ENCODE results near the gene ZNFX1. TPM values are rescaled to one million over a fixed set of nuclear protein-coding genes. Genes with fewer than 3 reads are reported as not detected.
A peak's percentile ranks its signal among the peaks of the same experiment; 100 is the strongest.

ZNFX1 gene
- total and polyA plus RNA-seq, 9 of the 15 experiments (the other 6 are each of a cell fraction or from before 2014, with no cell fraction given), result 3.8 to 13.8 (median 10.3) TPM

- H3K36me3 ChIP-seq (ENCODE audit: control insufficient read depth, insufficient read depth, low read length), result no peaks in the 10 kb centered on the region
- peaks cover 33 to 38% of the 10 kb centered on the region in 2 experiments for H3K27me3 ChIP-seq (ENCODE audit: control insufficient read depth in 2 of 2, insufficient read depth in 2 of 2, low read length in 2 of 2)
- TF ChIP-seq MEIS2 (IDR thresholded peaks at IDR 0.05; ENCODE audit: partially characterized antibody) (no peak), POLR2AphosphoS5 (IDR thresholded peaks at IDR 0.05; ENCODE audit: control insufficient read depth, insufficient read depth, low read depth, low read length) (no peak), RBFOX2 (IDR thresholded peaks at IDR 0.05; ENCODE audit: low read depth, low read length) (no peak), CREM (IDR thresholded peaks at IDR 0.05; ENCODE audit: low read depth) (peak; percentile 38; the same call in 1 of the 2 replicates), EGR1 (conservative IDR thresholded peaks at IDR 0.05) (no peak), CREB1 (IDR thresholded peaks at IDR 0.05) (0 out of 2 replicates have a peak, but pooled peaks have one; percentile 23), CREB1 (CRISPR knock-in tag; IDR thresholded peaks at IDR 0.05) (no peak)
- TF ChIP-seq, protein P1, sequence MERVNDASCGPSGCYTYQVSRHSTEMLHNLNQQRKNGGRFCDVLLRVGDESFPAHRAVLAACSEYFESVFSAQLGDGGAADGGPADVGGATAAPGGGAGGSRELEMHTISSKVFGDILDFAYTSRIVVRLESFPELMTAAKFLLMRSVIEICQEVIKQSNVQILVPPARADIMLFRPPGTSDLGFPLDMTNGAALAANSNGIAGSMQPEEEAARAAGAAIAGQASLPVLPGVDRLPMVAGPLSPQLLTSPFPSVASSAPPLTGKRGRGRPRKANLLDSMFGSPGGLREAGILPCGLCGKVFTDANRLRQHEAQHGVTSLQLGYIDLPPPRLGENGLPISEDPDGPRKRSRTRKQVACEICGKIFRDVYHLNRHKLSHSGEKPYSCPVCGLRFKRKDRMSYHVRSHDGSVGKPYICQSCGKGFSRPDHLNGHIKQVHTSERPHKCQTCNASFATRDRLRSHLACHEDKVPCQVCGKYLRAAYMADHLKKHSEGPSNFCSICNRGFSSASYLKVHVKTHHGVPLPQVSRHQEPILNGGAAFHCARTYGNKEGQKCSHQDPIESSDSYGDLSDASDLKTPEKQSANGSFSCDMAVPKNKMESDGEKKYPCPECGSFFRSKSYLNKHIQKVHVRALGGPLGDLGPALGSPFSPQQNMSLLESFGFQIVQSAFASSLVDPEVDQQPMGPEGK (CRISPR knock-in tag; IDR thresholded peaks at IDR 0.05; ENCODE audit: borderline replicate concordance), result no peak
- H2AFZ ChIP-seq (ENCODE audit: low read depth, low read length), result peak overlapping the region; percentile 64; the same call in 1 of the 2 replicates
- peaks cover 10 to 13% of the 10 kb centered on the region in 2 experiments; a peak in 4 of 5 replicates for H3K4me1 ChIP-seq (replicated peaks in 1 of 2; ENCODE audit: control insufficient read depth in 2 of 2, insufficient read depth in 2 of 2, low read length in 2 of 2)
- H4K20me1 ChIP-seq (replicated peaks; ENCODE audit: control insufficient read depth, insufficient read depth, low read length), result no peaks in the 10 kb centered on the region; the same call in 1 of the 2 replicates
- peak overlapping the region; percentile 62; the same call in 1 of the 2 replicates for H3K4me2 ChIP-seq (ENCODE audit: insufficient read depth, low read length)
- POLR2A ChIA-PET, result no interaction called here
- FAIRE-seq, result no peak
- intact Hi-C loops (cut with micrococcal nuclease), result loop anchor here (5.0 kb wide), 1 partner anchor 47 kb away; the partner anchor contains the start of gene ZNFX1
- 23% methylated on average over 5 of the region's 5 CpGs for WGBS (ENCODE audit: insufficient coverage, low coverage, missing lambda C conversion rate)
- H3K9ac ChIP-seq (ENCODE audit: insufficient read depth in 1 of 2, low read depth in 2 of 2, low read length in 2 of 2), result peak overlapping the region in 1 of 2 experiments; percentile 66; a peak in 1 of 4 replicates
- no TSS peak for BruUV-seq (replicated peaks)
- H3K79me2 ChIP-seq (ENCODE audit: control insufficient read depth, insufficient read depth, low read length), result no peaks in the 10 kb centered on the region
- CTCF ChIA-PET (ENCODE audit: low intra/inter-chr PET ratio), result interaction anchor here (0.7 to 1.5 kb wide), 3 partner anchors 47 to 193 kb away, joined by 3 to 10 read pairs (median 3); partner anchors contain the start of gene ZNFX1
- no peak overlapping the region for H3K4me3 ChIP-seq
- no peaks in the 10 kb centered on the region for H3K9me3 ChIP-seq (replicated peaks; ENCODE audit: control insufficient read depth, insufficient read depth, low read depth, low read length)
- ATAC-seq, result no peak
- no peak overlapping the region; the same call in 2 of the 3 replicates for H3K27ac ChIP-seq (ENCODE audit: extremely low read depth, low read depth, low read length)
- no peaks in the 10 kb centered on the region for H3K9me1 ChIP-seq (ENCODE audit: control insufficient read depth, insufficient read depth, low read length)
- in situ Hi-C loops (cut with MboI), result loop anchor here (5.0 kb wide), 1 partner anchor 77 kb away; no protein-coding TSS in a partner anchor
- no peak for DNase-seq (ENCODE audit: extremely low read depth in 1 of 4, low spot score in 3 of 4)
Observed at GRCh38 chr20:49324306-49324705, 46.4 kb upstream of the ZNFX1 start.
